DMS79 treated with DMSO at 0.1 percent for 48 hours (cell line): ENCODE results near the gene LHFPL3.
"Not testable (repeated sequence)": the region's sequence is repeated elsewhere in the genome, so short reads cannot be mapped to it uniquely, and the experiment has no call there.

Experiments
- DNase-seq: peaks from one replicate; lab custom pipeline; 2025; lab: John Stamatoyannopoulos, UW

LHFPL3 gene

DNA sequence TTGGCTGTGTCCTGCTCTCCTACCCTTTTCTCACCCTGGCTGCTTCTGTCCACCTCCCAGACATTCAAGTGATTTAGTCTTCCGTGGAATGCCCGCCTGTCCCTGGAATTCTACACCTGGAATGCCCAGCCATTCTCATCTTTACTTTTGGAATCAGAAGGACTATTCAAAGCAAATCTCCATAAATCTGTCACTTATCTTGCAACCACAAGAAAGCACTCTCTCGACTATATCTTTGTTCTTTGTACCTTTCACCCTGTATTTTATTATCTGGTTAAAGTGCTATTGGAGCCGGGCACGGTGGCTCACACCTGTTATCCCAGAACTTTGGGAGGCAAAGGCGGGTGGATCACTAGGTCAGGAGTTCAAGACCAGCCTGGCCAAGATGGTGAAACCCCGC, 606.3 kb downstream of the LHFPL3 start:
- no peak for DNase-seq

DNA sequence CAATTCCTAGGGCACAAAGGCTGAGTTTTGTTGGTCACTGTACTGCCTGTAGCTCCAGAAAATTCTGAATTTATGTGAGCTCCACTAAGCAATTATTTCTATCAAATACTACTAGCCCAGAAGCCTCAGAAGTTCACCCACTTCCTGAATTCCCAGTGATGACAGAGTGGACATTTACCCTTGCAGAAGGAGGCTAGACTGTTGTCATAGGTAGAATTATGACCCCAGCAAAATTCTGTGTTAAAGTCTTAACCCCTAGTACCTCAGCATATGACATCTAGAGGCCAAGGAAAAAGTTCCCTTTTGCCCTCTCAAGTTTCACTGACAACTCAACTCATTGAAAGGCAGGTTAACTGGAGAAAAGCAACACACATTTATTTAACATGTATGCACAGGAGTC, 606.9 kb downstream of the LHFPL3 start:
- DNase-seq = no peak

DNA sequence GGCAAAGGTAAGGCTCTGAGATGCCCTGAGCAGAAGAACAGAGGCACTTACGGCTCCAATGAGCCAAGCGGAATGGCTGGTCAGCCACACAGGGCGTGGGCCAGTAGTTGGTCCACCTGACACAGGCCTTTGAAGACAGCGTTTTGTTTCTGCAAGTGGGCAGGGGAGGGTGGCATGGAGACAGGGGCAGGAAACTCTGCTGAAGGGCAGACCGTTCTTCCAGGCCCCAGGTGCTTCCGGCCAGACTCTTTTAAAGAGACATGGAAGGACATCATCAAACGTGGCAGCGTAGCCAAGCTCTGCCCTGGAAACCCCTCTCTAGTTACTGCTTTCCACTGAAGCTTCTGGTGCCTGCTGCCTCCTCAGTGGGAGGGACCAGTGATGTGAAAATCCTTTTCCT, 608.1 kb downstream of the LHFPL3 start:
- DNase-seq = no peak

GRCh38 chr7:104937489-104937888, 609.1 kb downstream of the LHFPL3 start:
- not testable (repeated sequence) for DNase-seq

DNA sequence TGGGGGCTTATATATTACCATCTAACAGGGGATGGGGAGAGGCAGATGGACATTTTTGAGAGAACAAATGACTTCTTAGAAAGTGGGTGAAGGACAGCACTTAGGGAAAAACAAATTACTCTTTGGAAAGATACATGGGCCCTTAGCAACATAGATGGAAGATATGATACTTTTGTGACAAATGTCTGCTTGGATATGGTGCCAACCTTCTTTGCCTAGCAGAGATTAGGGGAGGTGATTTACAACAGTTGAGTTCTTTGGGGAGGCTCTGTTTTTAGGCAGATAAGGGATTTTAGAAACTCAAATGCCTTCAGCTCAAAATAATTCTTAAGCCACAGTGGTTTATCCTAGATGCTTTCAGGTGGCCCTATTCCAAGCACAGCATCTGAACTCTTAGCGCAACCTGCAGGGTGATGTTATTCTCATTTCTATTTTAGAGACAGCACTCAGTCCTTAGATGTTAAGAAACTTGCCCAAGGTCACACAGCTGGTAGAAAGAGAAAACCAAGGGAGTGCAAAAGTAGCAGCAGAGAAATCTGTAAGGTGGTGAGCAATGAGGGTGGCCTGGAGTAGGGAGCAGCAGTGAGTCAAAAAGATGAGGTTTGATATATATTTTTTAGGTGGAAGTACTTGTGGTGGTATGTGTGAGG, 610.5 kb downstream of the LHFPL3 start:
- DNase-seq = no peak

DNA sequence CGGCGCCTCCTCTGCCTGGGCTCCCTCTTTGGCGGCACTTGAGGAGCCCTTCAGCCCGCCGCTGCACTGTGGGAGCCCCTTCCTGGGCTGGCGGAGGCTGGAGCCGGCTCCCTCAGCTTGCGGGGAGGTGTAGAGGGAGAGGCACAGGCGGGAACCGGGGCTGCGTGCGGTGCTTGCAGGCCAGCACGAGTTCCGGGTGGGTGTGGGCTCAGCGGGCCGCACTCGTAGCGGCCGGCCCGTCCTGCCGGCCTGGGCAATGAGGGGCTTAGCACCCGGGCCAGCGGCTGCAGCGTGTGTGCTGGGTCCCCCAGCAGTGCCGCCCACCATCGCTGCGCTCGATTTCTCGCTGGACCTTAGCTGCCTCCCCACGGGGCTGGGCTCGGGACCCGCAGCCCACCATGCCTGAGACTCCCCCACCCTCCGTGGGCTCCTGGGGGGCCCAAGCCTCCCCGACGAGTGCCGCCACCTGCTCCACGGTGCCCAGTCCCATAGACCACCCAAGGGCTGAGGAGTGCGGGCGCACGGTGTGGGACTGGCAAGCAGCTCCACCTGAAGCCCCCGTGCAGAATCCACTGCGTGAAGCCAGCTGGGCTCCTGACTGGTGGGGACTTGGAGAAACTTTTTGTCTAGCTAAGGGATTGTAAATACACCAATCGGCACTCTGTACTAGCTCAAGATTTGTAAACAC, 611.8 kb downstream of the LHFPL3 start:
- no peak for DNase-seq

GRCh38 chr7:104943502-104944343, 615.3 kb downstream of the LHFPL3 start:
- peak; percentile 99 for DNase-seq

DNA sequence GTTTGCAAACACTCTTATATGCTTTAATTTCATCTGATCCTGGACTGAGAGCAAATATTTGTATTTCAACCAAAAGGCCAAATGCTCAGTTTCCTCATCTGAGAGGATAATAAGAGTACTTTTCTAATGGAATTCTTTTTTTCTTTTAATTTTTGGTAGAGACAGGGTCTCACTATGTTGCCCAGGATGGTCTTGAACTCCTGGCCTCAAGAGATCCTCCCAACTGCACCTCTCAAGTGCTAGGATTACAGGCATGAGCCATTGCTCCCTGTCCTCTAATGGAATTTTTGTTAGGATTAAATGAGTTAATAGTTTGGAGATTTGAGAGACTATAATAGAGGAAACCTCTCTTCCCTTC, 617.2 kb downstream of the LHFPL3 start:
- DNase-seq = no peak

DNA sequence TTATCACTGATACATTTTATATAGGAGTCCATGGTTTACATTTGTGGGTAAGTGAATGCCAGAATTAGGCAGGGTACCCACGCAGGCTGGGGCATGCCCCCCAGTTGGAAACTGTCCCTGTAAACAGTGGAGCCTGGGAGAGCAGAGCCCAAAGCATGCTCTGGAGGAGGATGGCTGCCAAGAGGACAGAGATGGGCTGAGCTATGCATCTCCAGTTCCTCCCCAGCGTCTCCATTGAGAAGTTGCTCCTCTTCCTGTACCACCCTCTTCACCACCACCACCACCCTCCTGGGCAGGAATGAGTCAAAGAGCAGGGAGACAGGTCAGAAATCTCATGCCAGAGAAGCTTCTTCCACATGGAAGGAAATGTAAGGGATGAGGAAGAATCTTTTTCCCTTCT, 617.9 kb downstream of the LHFPL3 start:
- DNase-seq = no peak

GRCh38 chr7:104950006-104950405, 621.6 kb downstream of the LHFPL3 start:
- no peak for DNase-seq

DNA sequence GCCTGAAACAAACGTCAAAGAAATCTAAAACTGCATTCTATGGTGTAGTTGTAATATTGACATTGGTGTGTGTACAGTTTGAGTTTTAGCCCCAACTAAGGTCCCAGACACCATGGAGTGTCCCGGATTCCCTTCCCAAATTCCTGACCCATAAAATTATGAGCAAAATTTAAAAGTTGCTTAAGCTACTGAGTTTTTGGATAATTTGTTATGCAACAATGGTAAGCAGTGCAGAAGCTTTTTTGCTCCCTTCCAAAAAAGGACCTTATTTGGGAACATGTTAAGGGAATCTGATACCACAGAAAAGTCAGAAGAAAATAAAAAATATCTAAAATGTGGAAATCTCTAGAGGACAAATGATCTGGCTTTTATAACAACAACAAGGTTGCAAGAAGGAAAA, 622.4 kb downstream of the LHFPL3 start:
- DNase-seq = no peak

DNA sequence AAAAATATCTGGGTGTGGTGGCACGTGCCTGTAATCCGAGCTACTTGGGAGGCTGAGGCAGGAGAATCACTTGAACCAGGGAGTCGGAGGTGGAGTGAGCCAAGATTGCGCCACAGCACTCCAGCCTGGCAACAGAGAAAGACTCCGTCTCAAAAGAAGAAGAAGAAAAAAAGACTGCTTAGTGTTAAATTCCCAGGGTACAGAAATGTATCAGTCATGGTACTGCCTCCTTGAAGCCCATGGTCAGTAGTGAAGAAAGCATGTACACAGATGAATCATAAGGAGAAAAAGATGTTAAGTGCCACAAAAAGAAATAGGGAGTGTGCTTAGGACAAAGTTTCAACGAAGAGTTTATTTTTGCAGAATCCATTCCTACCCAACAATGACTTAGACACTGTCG, 623.1 kb downstream of the LHFPL3 start:
- DNase-seq = no peak

GRCh38 chr7:104955276-104955675, 626.9 kb downstream of the LHFPL3 start:
- no peak for DNase-seq
